ENCODE data around the gene CHAT.

CHAT gene

GRCh38 chr10:49618821-49619220 is 5.0 kb downstream of the CHAT start:
- no peak overlapping the region for H3K27ac ChIP-seq (ENCODE audit: low read depth in 2 of 2, low read length in 2 of 2)
- no peaks in the 10 kb centered on the region for H3K36me3 ChIP-seq (ENCODE audit: control insufficient read depth in 2 of 2, insufficient read depth in 2 of 2, low read length in 2 of 2)
- H3K4me1 ChIP-seq (ENCODE audit: control insufficient read depth in 2 of 2, insufficient read depth in 2 of 2, low read length in 2 of 2) = no peaks in the 10 kb centered on the region
- H3K9ac ChIP-seq (ENCODE audit: low read depth in 1 of 2, low read length in 2 of 2) = no peak overlapping the region
- H3K27me3 ChIP-seq (ENCODE audit: control insufficient read depth in 2 of 2, insufficient read depth in 2 of 2, low read length in 2 of 2) = peaks cover 4 to 20% of the 10 kb centered on the region in 2 donors
- no peaks in the 10 kb centered on the region for H3K9me3 ChIP-seq (ENCODE audit: control insufficient read depth in 2 of 2, low read length in 2 of 2)
- no peak overlapping the region for H3K4me3 ChIP-seq (ENCODE audit: low read length in 2 of 2)

- Histone ChIP-seq H3K27me3 (ENCODE audit: control insufficient read depth in 2 of 2, insufficient read depth in 2 of 2, low read length in 2 of 2) (peaks cover 3 to 17% of the 10 kb centered on the region in 2 donors), H3K4me3 (ENCODE audit: low read length in 2 of 2) (no peak overlapping the region), H3K9ac (ENCODE audit: low read depth in 1 of 2, low read length in 2 of 2) (no peak overlapping the region), H3K4me1 (ENCODE audit: control insufficient read depth in 2 of 2, insufficient read depth in 2 of 2, low read length in 2 of 2) (no peaks in the 10 kb centered on the region), H3K9me3 (ENCODE audit: control insufficient read depth in 2 of 2, low read length in 2 of 2) (no peaks in the 10 kb centered on the region), H3K36me3 (ENCODE audit: control insufficient read depth in 2 of 2, insufficient read depth in 2 of 2, low read length in 2 of 2) (no peaks in the 10 kb centered on the region), H3K27ac (ENCODE audit: low read depth in 2 of 2, low read length in 2 of 2) (no peak overlapping the region)
These were observed 5.8 kb downstream of the CHAT start for GRCh38 chr10:49619613-49620012.

GRCh38 chr10:49620286-49620810 is 6.5 kb downstream of the CHAT start:
- no peak overlapping the region for H3K4me3 ChIP-seq (ENCODE audit: low read length in 2 of 2)
- H3K36me3 ChIP-seq (ENCODE audit: control insufficient read depth in 2 of 2, insufficient read depth in 2 of 2, low read length in 2 of 2) = no peaks in the 10 kb centered on the region
- H3K9me3 ChIP-seq (ENCODE audit: control insufficient read depth in 2 of 2, low read length in 2 of 2) = no peaks in the 10 kb centered on the region
- H3K27ac ChIP-seq (ENCODE audit: low read depth in 2 of 2, low read length in 2 of 2) = no peak overlapping the region
- H3K9ac ChIP-seq (ENCODE audit: low read depth in 1 of 2, low read length in 2 of 2) = no peak overlapping the region
- peaks cover 2 to 11% of the 10 kb centered on the region in 2 donors for H3K27me3 ChIP-seq (ENCODE audit: control insufficient read depth in 2 of 2, insufficient read depth in 2 of 2, low read length in 2 of 2)
- no peaks in the 10 kb centered on the region for H3K4me1 ChIP-seq (ENCODE audit: control insufficient read depth in 2 of 2, insufficient read depth in 2 of 2, low read length in 2 of 2)

GRCh38 chr10:49620841-49621378 is 7.1 kb downstream of the CHAT start:
- Histone ChIP-seq H3K36me3 (ENCODE audit: control insufficient read depth in 2 of 2, insufficient read depth in 2 of 2, low read length in 2 of 2) (no peaks in the 10 kb centered on the region), H3K4me3 (ENCODE audit: low read length in 2 of 2) (no peak overlapping the region), H3K9ac (ENCODE audit: low read depth in 1 of 2, low read length in 2 of 2) (no peak overlapping the region), H3K4me1 (ENCODE audit: control insufficient read depth in 2 of 2, insufficient read depth in 2 of 2, low read length in 2 of 2) (no peaks in the 10 kb centered on the region), H3K9me3 (ENCODE audit: control insufficient read depth in 2 of 2, low read length in 2 of 2) (no peaks in the 10 kb centered on the region), H3K27me3 (ENCODE audit: control insufficient read depth in 2 of 2, insufficient read depth in 2 of 2, low read length in 2 of 2) (peaks cover 0 to 10% of the 10 kb centered on the region in 2 donors), H3K27ac (ENCODE audit: low read depth in 2 of 2, low read length in 2 of 2) (no peak overlapping the region)

- Histone ChIP-seq H3K9ac (ENCODE audit: low read depth in 1 of 2, low read length in 2 of 2) (no peak overlapping the region), H3K4me1 (ENCODE audit: control insufficient read depth in 2 of 2, insufficient read depth in 2 of 2, low read length in 2 of 2) (no peaks in the 10 kb centered on the region), H3K4me3 (ENCODE audit: low read length in 2 of 2) (no peak overlapping the region), H3K27ac (ENCODE audit: low read depth in 2 of 2, low read length in 2 of 2) (no peak overlapping the region), H3K9me3 (ENCODE audit: control insufficient read depth in 2 of 2, low read length in 2 of 2) (no peaks in the 10 kb centered on the region), H3K27me3 (ENCODE audit: control insufficient read depth in 2 of 2, insufficient read depth in 2 of 2, low read length in 2 of 2) (peaks cover 0 to 4% of the 10 kb centered on the region in 2 donors), H3K36me3 (ENCODE audit: control insufficient read depth in 2 of 2, insufficient read depth in 2 of 2, low read length in 2 of 2) (no peaks in the 10 kb centered on the region)
These were observed 7.7 kb downstream of the CHAT start for GRCh38 chr10:49621561-49621960.

GRCh38 chr10:49622426-49623425 is 8.9 kb downstream of the CHAT start:
- H3K27me3 ChIP-seq (ENCODE audit: control insufficient read depth in 2 of 2, insufficient read depth in 2 of 2, low read length in 2 of 2) = peaks cover 0 to 3% of the 10 kb centered on the region in 2 donors
- no peak overlapping the region for H3K4me3 ChIP-seq (ENCODE audit: low read length in 2 of 2)
- no peaks in the 10 kb centered on the region for H3K36me3 ChIP-seq (ENCODE audit: control insufficient read depth in 2 of 2, insufficient read depth in 2 of 2, low read length in 2 of 2)
- no peak overlapping the region for H3K9ac ChIP-seq (ENCODE audit: low read depth in 1 of 2, low read length in 2 of 2)
- H3K4me1 ChIP-seq (ENCODE audit: control insufficient read depth in 2 of 2, insufficient read depth in 2 of 2, low read length in 2 of 2) = no peaks in the 10 kb centered on the region
- H3K9me3 ChIP-seq (ENCODE audit: control insufficient read depth in 2 of 2, low read length in 2 of 2) = no peaks in the 10 kb centered on the region
- no peak overlapping the region for H3K27ac ChIP-seq (ENCODE audit: low read depth in 2 of 2, low read length in 2 of 2)

GRCh38 chr10:49624629-49625028 is 10.8 kb downstream of the CHAT start:
- H3K4me3 ChIP-seq (ENCODE audit: low read length in 2 of 2) = no peak overlapping the region
- no peak overlapping the region for H3K9ac ChIP-seq (ENCODE audit: low read depth in 1 of 2, low read length in 2 of 2)
- no peaks in the 10 kb centered on the region for H3K9me3 ChIP-seq (ENCODE audit: control insufficient read depth in 2 of 2, low read length in 2 of 2)
- no peak overlapping the region for H3K27ac ChIP-seq (ENCODE audit: low read depth in 2 of 2, low read length in 2 of 2)
- no peaks in the 10 kb centered on the region for H3K4me1 ChIP-seq (ENCODE audit: control insufficient read depth in 2 of 2, insufficient read depth in 2 of 2, low read length in 2 of 2)
- no peaks in the 10 kb centered on the region for H3K36me3 ChIP-seq (ENCODE audit: control insufficient read depth in 2 of 2, insufficient read depth in 2 of 2, low read length in 2 of 2)
- peaks cover 0 to 3% of the 10 kb centered on the region in 2 donors for H3K27me3 ChIP-seq (ENCODE audit: control insufficient read depth in 2 of 2, insufficient read depth in 2 of 2, low read length in 2 of 2)

- no peaks in the 10 kb centered on the region for H3K36me3 ChIP-seq (ENCODE audit: control insufficient read depth in 2 of 2, insufficient read depth in 2 of 2, low read length in 2 of 2)
- H3K27me3 ChIP-seq (ENCODE audit: control insufficient read depth in 2 of 2, insufficient read depth in 2 of 2, low read length in 2 of 2) = no peaks in the 10 kb centered on the region
- H3K27ac ChIP-seq (ENCODE audit: low read depth in 2 of 2, low read length in 2 of 2) = no peak overlapping the region
- H3K9ac ChIP-seq (ENCODE audit: low read depth in 1 of 2, low read length in 2 of 2) = no peak overlapping the region
- no peaks in the 10 kb centered on the region for H3K9me3 ChIP-seq (ENCODE audit: control insufficient read depth in 2 of 2, low read length in 2 of 2)
- no peak overlapping the region for H3K4me3 ChIP-seq (ENCODE audit: low read length in 2 of 2)
- no peaks in the 10 kb centered on the region for H3K4me1 ChIP-seq (ENCODE audit: control insufficient read depth in 2 of 2, insufficient read depth in 2 of 2, low read length in 2 of 2)
These were observed 11.6 kb downstream of the CHAT start for GRCh38 chr10:49625411-49625810.

- H3K9ac ChIP-seq (ENCODE audit: low read depth in 1 of 2, low read length in 2 of 2) = no peak overlapping the region
- no peaks in the 10 kb centered on the region for H3K36me3 ChIP-seq (ENCODE audit: control insufficient read depth in 2 of 2, insufficient read depth in 2 of 2, low read length in 2 of 2)
- H3K4me1 ChIP-seq (ENCODE audit: control insufficient read depth in 2 of 2, insufficient read depth in 2 of 2, low read length in 2 of 2) = no peaks in the 10 kb centered on the region
- no peaks in the 10 kb centered on the region for H3K27me3 ChIP-seq (ENCODE audit: control insufficient read depth in 2 of 2, insufficient read depth in 2 of 2, low read length in 2 of 2)
- H3K4me3 ChIP-seq (ENCODE audit: low read length in 2 of 2) = no peak overlapping the region
- no peak overlapping the region for H3K27ac ChIP-seq (ENCODE audit: low read depth in 2 of 2, low read length in 2 of 2)
- no peaks in the 10 kb centered on the region for H3K9me3 ChIP-seq (ENCODE audit: control insufficient read depth in 2 of 2, low read length in 2 of 2)
These were observed 13.2 kb downstream of the CHAT start for GRCh38 chr10:49627038-49627437.

GRCh38 chr10:49627644-49628247 is 13.9 kb downstream of the CHAT start:
- no peaks in the 10 kb centered on the region for H3K36me3 ChIP-seq (ENCODE audit: control insufficient read depth in 2 of 2, insufficient read depth in 2 of 2, low read length in 2 of 2)
- H3K27me3 ChIP-seq (ENCODE audit: control insufficient read depth in 2 of 2, insufficient read depth in 2 of 2, low read length in 2 of 2) = no peaks in the 10 kb centered on the region
- no peaks in the 10 kb centered on the region for H3K9me3 ChIP-seq (ENCODE audit: control insufficient read depth in 2 of 2, low read length in 2 of 2)
- no peak overlapping the region for H3K9ac ChIP-seq (ENCODE audit: low read depth in 1 of 2, low read length in 2 of 2)
- no peak overlapping the region for H3K4me3 ChIP-seq (ENCODE audit: low read length in 2 of 2)
- H3K4me1 ChIP-seq (ENCODE audit: control insufficient read depth in 2 of 2, insufficient read depth in 2 of 2, low read length in 2 of 2) = no peaks in the 10 kb centered on the region
- no peak overlapping the region for H3K27ac ChIP-seq (ENCODE audit: low read depth in 2 of 2, low read length in 2 of 2)
